HepG2 (cell line): ENCODE measurements around the gene EIF2B1. TPM values are rescaled to one million over a fixed set of nuclear protein-coding genes. Genes with fewer than 3 reads are reported as not detected.
A peak's percentile ranks its signal among the peaks of the same experiment; 100 is the strongest.

ENCODE experiments used
- ARID3A ChIP-seq: IDR thresholded peaks from 2 replicates; pipeline ENCODE4 v1.6.1; 2012; ENCODE audit warnings: low read depth, low read length, improper control_type of control experiment
- DR1 ChIP-seq: sonication (generic); formaldehyde crosslinking; IDR thresholded peaks from 2 replicates; pipeline ENCODE4 v1.8.0; 2021; ENCODE audit warnings: mild to moderate bottlenecking, missing genetic modification reagents, inconsistent platforms
- FLYWCH1 ChIP-seq: sonication (generic); formaldehyde crosslinking; IDR thresholded peaks from 2 replicates; pipeline ENCODE4 v1.8.1; 2023; ENCODE audit warnings: mild to moderate bottlenecking, missing genetic modification reagents
- FOXK1 ChIP-seq: sonication (generic); formaldehyde crosslinking; IDR thresholded peaks from 2 replicates; pipeline ENCODE4 v1.4.0; 2020; ENCODE audit warnings: low read depth, missing genetic modification reagents, borderline replicate concordance
- MAF1 ChIP-seq: sonication (generic); formaldehyde crosslinking; IDR thresholded peaks from 2 replicates; pipeline ENCODE4 v1.5.0; 2020; ENCODE audit warnings: missing genetic modification reagents, borderline replicate concordance
- MTA3 ChIP-seq: sonication (generic); formaldehyde crosslinking; IDR thresholded peaks from 2 replicates; pipeline ENCODE4 v1.4.0; 2020; ENCODE audit warnings: missing genetic modification reagents
- SAP130 ChIP-seq: IDR thresholded peaks from 2 replicates; pipeline ENCODE4 v1.6.1; 2016; ENCODE audit warnings: low read depth
- TBX2 ChIP-seq: sonication (generic); formaldehyde crosslinking; IDR thresholded peaks from 2 replicates; pipeline ENCODE4 v1.5.0; 2020; ENCODE audit warnings: missing genetic modification reagents, mild to moderate bottlenecking, borderline replicate concordance
- TOE1 ChIP-seq: sonication (generic); formaldehyde crosslinking; IDR thresholded peaks from 2 replicates; pipeline ENCODE4 v1.4.0; 2020; ENCODE audit warnings: mild to moderate bottlenecking, missing genetic modification reagents
- ZFY ChIP-seq: sonication (generic); formaldehyde crosslinking; IDR thresholded peaks from 2 replicates; pipeline ENCODE4 v1.4.0; 2020; ENCODE audit warnings: missing genetic modification reagents
- ZMYM4 ChIP-seq: sonication (generic); formaldehyde crosslinking; IDR thresholded peaks from 2 replicates; pipeline ENCODE4 v1.8.1; 2023; ENCODE audit warnings: mild to moderate bottlenecking, missing genetic modification reagents
- ZNF24 ChIP-seq: fragments of 450-650 bp; IDR thresholded peaks from 2 replicates; pipeline ENCODE4 v1.6.1; 2017; ENCODE audit warnings: antibody characterized with exemption, mild to moderate bottlenecking
- ZNF296 ChIP-seq: sonication (generic); formaldehyde crosslinking; conservative IDR thresholded peaks from 2 replicates; pipeline ENCODE4 v1.5.0; 2020; ENCODE audit warnings: mild to moderate bottlenecking, missing genetic modification reagents
- ZNF569 ChIP-seq: sonication (generic); formaldehyde crosslinking; IDR thresholded peaks from 2 replicates; pipeline ENCODE4 v1.5.0; 2020; ENCODE audit warnings: mild to moderate bottlenecking, missing genetic modification reagents, moderate library complexity, borderline replicate concordance
- ZNF614 ChIP-seq: IDR thresholded peaks from 2 replicates; pipeline ENCODE4 v1.6.1; 2018; ENCODE audit warnings: missing biosample characterization, missing genetic modification reagents, inconsistent platforms, borderline replicate concordance
- ZNF670 ChIP-seq: sonication (generic); formaldehyde crosslinking; IDR thresholded peaks from 2 replicates; pipeline ENCODE4 v1.8.0; 2022; ENCODE audit warnings: mild to moderate bottlenecking, missing genetic modification reagents, borderline replicate concordance
- polyA plus RNA-seq, 8 experiments: library from polyadenylated mRNA; depleted of rRNA in 3 of 8; stranded (reverse) in 7 of 8; unstranded in 1 of 8; fragments of >200 nt; fragmentation: Illumina TruSeq in 4 of 8; extraction: Trizol in 4 of 8; gene quantifications; 2 replicates each; pipeline versions ENCODE4 v1.2.1 to v1.2.3, GENCODE V29; 2011 to 2016; ENCODE audit warnings: low read depth in 4 of 8, missing spikeins in 1 of 8, mixed read lengths in 1 of 8; ENCODE audit not compliant: insufficient read depth in 1 of 8
- total RNA-seq, 5 experiments: library from RNA; depleted of rRNA; stranded (reverse); fragments of >200 nt; fragmentation: Illumina TruSeq; extraction: Trizol; gene quantifications; 2 replicates each; pipeline ENCODE4 v1.2.3, GENCODE V29; 2016; ENCODE audit warnings: low read depth in 1 of 5
- TF ChIP-seq, protein P1 (sequence below): IDR thresholded peaks from 2 replicates; pipeline ENCODE4 v1.6.1; 2016; ENCODE audit warnings: low read depth
- TF ChIP-seq, protein P2 (sequence below): sonication (generic); formaldehyde crosslinking; IDR thresholded peaks from 2 replicates; pipeline ENCODE4 v1.5.1; 2020; ENCODE audit warnings: missing genetic modification reagents, mild to moderate bottlenecking, borderline replicate concordance

The EIF2B1 gene
- total and polyA plus RNA-seq, 2 of the 13 experiments (the other 11 are each of a cell fraction or from before 2014, with no cell fraction given): 18.7 to 37.4 TPM

DNA sequence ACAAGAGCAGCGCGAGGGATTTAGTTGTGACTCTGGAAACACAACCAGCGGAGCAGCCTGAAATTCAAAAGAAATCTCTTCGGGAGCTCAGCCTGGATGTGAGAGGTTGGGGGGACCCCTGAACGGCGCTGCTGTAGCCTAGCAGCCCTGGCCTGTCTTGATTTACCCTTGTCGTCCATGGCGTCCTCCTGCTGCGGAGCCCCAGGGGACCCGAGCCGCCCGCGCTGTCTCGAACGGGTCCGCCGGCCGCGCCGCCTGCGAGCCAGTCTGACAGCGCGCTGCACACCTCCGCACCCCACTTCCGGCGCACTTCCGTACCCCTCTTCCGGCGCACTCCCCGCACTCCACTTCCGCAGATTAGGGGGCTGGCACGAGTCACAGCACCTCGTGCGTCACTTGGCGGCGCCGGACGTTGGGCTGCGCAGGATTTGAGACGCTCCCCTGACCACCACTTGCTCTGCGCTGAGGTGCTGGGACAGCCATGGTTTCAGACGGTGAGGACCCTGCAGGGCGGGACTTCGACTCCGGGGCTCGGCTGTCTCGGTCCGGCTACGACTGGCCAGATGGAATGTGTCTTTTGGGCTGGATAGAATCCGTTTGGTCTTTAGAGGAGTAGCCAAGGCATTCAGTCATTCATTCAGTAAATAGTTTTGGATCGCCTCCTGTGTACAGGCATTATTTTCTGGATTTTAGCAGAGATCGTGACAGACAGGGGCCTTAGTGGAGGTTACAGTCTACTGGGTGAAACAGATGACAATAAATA lies at the start of gene EIF2B1, which contains the start of gene GTF2H3 (continued):
- TF ChIP-seq ZNF569 (CRISPR knock-in tag) (no peak), ZMYM4 (CRISPR knock-in tag) (peak; percentile 97), MTA3 (CRISPR knock-in tag) (no peak), ZNF670 (CRISPR knock-in tag) (peak; percentile 82; the same call in 1 of the 2 replicates), ARID3A (0 out of 2 replicates have a peak, but pooled peaks have one; percentile 34), ZNF24 (peak; percentile 45; the same call in 1 of the 2 replicates), DR1 (CRISPR knock-in tag) (peak; percentile 92), ZFY (CRISPR knock-in tag) (peak; percentile 86), TOE1 (CRISPR knock-in tag) (no peak), SAP130 (peak; percentile 100), FLYWCH1 (CRISPR knock-in tag) (no peak), MAF1 (peak; percentile 91; the same call in 1 of the 2 replicates), TBX2 (CRISPR knock-in tag) (peak; percentile 93), FOXK1 (CRISPR knock-in tag) (peak; percentile 98), ZNF296 (CRISPR knock-in tag) (no peak), ZNF614 (peak; percentile 78)
- TF ChIP-seq, protein P1, sequence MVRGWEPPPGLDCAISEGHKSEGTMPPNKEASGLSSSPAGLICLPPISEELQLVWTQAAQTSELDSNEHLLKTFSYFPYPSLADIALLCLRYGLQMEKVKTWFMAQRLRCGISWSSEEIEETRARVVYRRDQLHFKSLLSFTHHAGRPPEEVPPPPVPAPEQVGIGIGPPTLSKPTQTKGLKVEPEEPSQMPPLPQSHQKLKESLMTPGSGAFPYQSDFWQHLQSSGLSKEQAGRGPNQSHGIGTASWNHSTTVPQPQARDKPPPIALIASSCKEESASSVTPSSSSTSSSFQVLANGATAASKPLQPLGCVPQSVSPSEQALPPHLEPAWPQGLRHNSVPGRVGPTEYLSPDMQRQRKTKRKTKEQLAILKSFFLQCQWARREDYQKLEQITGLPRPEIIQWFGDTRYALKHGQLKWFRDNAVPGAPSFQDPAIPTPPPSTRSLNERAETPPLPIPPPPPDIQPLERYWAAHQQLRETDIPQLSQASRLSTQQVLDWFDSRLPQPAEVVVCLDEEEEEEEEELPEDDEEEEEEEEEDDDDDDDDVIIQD: peak; percentile 20; the same call in 1 of the 2 replicates
- TF ChIP-seq, protein P2, sequence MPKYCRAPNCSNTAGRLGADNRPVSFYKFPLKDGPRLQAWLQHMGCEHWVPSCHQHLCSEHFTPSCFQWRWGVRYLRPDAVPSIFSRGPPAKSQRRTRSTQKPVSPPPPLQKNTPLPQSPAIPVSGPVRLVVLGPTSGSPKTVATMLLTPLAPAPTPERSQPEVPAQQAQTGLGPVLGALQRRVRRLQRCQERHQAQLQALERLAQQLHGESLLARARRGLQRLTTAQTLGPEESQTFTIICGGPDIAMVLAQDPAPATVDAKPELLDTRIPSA (CRISPR knock-in tag): peak; percentile 81; the same call in 1 of the 2 replicates
